Ishikawa (cell line): Measurements from ENCODE around the gene CD180.
A peak's percentile ranks its signal among the peaks of the same experiment; 100 is the strongest.

Experiments
- CEBPB ChIP-seq: IDR thresholded peaks from 2 replicates; pipeline ENCODE4 v1.6.1; 2012
- CREB1 ChIP-seq: IDR thresholded peaks from 2 replicates; pipeline ENCODE4 v1.6.1; 2012; ENCODE audit warnings: low read depth
- EGR1 ChIP-seq: IDR thresholded peaks from 2 replicates; pipeline ENCODE4 v1.6.1; 2012
- EP300 ChIP-seq: IDR thresholded peaks from 2 replicates; pipeline ENCODE4 v1.6.1; 2012; ENCODE audit warnings: borderline replicate concordance
- FOXM1 ChIP-seq: IDR thresholded peaks from 2 replicates; pipeline ENCODE4 v1.6.1; 2012; ENCODE audit warnings: low read depth, borderline replicate concordance
- RAD21 ChIP-seq: IDR thresholded peaks from 2 replicates; pipeline ENCODE4 v1.6.1; 2012; ENCODE audit warnings: low read depth
- TAF1 ChIP-seq: IDR thresholded peaks from 2 replicates; pipeline ENCODE4 v1.6.1; 2012; ENCODE audit warnings: low read depth, mild to moderate bottlenecking
- TCF12 ChIP-seq: IDR thresholded peaks from 2 replicates; pipeline ENCODE4 v1.6.1; 2012; ENCODE audit warnings: low read depth
- TEAD4 ChIP-seq: IDR thresholded peaks from 2 replicates; pipeline ENCODE4 v1.6.1; 2012
- YY1 ChIP-seq: IDR thresholded peaks from 2 replicates; pipeline ENCODE4 v1.6.1; 2012; ENCODE audit warnings: low read depth
- ZBTB7A ChIP-seq: IDR thresholded peaks from 2 replicates; pipeline ENCODE4 v1.6.1; 2012; ENCODE audit warnings: low read depth
- TF ChIP-seq, protein P1 (sequence below): IDR thresholded peaks from 2 replicates; pipeline ENCODE4 v1.6.1; 2012
- TF ChIP-seq, protein P2 (sequence below): IDR thresholded peaks from 2 replicates; pipeline ENCODE4 v1.6.1; 2012; ENCODE audit warnings: low read depth, mild to moderate bottlenecking
- TF ChIP-seq, protein P3 (sequence below): IDR thresholded peaks from 2 replicates; pipeline ENCODE4 v1.6.1; 2012

Gene CD180

DNA sequence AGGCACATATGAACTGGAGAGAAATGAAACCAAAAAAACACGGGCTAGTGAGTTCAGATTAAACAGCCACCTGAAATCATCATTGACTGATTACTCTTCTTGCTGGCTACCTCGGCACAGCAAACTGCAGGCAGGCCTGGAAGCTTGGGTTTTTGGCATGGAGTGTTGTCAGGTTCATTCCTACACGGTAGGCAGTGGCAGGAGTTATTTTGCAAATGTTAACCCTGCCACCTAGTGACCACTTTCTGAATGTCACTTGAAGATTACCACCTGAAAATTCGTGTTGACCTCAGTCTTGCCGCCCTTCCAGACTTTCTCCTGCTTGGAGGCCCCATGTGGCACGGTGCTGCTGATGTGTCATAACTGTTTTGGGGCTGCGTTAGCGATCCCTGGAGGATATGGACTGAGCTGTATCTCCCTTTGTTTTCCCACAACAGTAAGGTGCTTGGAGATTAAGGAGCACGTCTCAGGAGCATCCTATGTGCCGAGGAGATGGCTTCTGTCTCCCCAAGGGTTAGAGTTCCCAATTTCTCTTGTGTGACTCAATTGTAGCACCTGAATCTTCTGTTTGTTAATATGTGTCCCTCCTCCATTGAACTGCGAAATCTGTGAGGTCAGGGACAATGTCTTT lies 12.7 kb upstream of the CD180 start:
- TF ChIP-seq RAD21 (peak; percentile 91), TEAD4 (no peak), TAF1 (no peak), YY1 (no peak), FOXM1 (no peak)
- TF ChIP-seq, protein P1, sequence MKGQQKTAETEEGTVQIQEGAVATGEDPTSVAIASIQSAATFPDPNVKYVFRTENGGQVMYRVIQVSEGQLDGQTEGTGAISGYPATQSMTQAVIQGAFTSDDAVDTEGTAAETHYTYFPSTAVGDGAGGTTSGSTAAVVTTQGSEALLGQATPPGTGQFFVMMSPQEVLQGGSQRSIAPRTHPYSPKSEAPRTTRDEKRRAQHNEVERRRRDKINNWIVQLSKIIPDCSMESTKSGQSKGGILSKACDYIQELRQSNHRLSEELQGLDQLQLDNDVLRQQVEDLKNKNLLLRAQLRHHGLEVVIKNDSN = no peak
- TF ChIP-seq, protein P2, sequence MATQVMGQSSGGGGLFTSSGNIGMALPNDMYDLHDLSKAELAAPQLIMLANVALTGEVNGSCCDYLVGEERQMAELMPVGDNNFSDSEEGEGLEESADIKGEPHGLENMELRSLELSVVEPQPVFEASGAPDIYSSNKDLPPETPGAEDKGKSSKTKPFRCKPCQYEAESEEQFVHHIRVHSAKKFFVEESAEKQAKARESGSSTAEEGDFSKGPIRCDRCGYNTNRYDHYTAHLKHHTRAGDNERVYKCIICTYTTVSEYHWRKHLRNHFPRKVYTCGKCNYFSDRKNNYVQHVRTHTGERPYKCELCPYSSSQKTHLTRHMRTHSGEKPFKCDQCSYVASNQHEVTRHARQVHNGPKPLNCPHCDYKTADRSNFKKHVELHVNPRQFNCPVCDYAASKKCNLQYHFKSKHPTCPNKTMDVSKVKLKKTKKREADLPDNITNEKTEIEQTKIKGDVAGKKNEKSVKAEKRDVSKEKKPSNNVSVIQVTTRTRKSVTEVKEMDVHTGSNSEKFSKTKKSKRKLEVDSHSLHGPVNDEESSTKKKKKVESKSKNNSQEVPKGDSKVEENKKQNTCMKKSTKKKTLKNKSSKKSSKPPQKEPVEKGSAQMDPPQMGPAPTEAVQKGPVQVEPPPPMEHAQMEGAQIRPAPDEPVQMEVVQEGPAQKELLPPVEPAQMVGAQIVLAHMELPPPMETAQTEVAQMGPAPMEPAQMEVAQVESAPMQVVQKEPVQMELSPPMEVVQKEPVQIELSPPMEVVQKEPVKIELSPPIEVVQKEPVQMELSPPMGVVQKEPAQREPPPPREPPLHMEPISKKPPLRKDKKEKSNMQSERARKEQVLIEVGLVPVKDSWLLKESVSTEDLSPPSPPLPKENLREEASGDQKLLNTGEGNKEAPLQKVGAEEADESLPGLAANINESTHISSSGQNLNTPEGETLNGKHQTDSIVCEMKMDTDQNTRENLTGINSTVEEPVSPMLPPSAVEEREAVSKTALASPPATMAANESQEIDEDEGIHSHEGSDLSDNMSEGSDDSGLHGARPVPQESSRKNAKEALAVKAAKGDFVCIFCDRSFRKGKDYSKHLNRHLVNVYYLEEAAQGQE = no peak

DNA sequence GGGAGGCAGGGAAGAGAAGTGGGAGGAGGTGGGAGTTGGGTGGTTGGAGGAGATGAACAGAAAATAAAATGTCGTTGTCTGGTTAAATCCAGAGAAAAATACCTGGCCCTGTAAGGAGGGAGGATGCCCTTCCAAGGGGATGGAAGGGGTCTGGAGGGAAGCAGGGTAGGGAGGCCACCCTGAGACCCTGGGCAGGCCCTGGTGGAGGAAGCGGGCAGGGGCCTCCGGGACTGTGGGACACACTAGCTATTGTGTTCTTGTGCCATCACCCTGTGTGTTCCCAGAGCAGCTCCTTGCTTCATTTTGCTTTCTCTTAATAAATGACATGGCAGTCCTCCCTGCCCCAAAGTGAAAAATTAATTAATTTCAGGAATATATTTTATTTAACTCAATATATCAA lies 11.8 kb upstream of the CD180 start:
- no peak for TF ChIP-seq EP300
- no peak for TF ChIP-seq CEBPB
- no peak for TF ChIP-seq ZBTB7A
- no peak for TF ChIP-seq TCF12
- TF ChIP-seq, protein P2 = no peak
- TF ChIP-seq, protein P1 = no peak
- no peak for TF ChIP-seq TAF1
- no peak for TF ChIP-seq RAD21
- TF ChIP-seq TEAD4 = no peak

DNA sequence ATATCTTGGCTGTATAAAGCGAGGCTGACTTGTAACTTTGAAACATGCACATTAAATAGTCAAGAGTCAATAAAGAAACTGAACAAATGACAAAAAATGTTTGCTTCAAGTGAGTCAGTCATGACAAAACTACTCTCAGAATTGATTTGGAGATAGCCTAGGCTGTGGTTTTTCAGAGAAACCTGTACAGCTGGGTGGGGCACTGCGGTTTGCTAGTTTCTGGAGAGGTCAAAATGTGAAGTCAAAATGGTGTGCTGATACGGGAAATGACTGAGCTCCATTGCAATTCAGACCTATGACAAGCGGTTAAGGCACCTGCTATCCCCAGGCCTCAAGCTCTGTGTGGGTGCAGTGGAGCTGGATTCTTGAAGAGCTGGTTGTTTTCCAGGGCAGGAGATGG lies 10.3 kb upstream of the CD180 start:
- TF ChIP-seq YY1 (no peak), FOXM1 (no peak), ZBTB7A (no peak), TCF12 (no peak), EP300 (no peak), EGR1 (no peak), RAD21 (no peak), CREB1 (no peak), TAF1 (no peak), TEAD4 (no peak)
- TF ChIP-seq, protein P1 = no peak
- TF ChIP-seq, protein P2 = no peak

DNA sequence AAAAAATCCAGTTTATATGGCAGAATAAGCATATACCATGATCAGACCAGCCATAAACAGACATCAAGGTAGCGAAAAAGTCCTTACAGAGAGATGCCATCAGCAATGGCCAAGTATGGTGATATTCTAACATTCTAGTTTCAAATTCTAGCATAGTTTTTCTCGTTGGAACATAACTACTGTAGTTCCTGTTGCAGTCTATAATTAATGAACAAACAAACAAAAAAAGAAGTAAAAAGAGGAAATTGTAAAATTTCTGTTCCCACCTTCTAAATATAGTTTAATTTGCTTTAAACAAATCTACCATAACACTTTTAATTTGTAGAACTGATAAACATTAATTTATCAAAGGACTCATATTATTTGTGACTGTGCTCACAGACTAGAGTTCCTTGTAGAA lies 9.9 kb upstream of the CD180 start:
- TF ChIP-seq TAF1 (no peak), TCF12 (no peak)
- TF ChIP-seq, protein P1 = no peak

DNA sequence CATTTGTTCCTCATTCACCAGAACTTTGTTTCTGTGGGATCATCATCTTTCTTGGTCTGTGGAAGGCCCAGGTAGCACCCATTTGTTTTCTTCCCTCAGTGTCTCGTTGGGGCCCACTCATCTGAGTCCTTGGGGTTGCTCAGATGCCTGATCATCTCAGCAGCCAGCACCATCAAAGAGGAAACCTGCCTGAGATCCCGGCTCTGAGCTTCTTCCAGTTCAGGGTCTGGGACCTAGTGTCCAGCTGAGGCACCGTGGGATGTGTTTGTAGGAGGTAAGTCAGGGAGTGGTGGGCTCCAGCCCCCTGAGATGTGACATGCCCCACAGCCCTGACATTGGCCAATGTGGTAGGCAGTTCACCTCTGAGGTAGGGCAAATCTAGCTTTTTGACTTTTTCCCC lies 9.4 kb upstream of the CD180 start:
- TF ChIP-seq, protein P2 = no peak
- TF ChIP-seq YY1 (no peak), EGR1 (no peak), CEBPB (no peak), EP300 (no peak)
- TF ChIP-seq, protein P3, sequence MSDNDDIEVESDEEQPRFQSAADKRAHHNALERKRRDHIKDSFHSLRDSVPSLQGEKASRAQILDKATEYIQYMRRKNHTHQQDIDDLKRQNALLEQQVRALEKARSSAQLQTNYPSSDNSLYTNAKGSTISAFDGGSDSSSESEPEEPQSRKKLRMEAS = no peak
